Measurements from ENCODE around the gene CALD1. TPM values are rescaled to one million over a fixed set of nuclear protein-coding genes. Genes with fewer than 3 reads are reported as not detected.

Gene CALD1
- total and polyA plus RNA-seq, 10 donors = 42.4 to 333 (median 212) TPM

- Histone ChIP-seq H3K9me3 (no peaks in the 10 kb centered on the region), H3K4me1 (no peaks in the 10 kb centered on the region), H3K27me3 (replicated peaks in 1 of 7) (no peaks in the 10 kb centered on the region), H3K36me3 (no peaks in the 10 kb centered on the region), H3K4me3 (no peak overlapping the region), H3K27ac (no peak overlapping the region)
- 89 to 97% (median 93%) methylated on average over 5 of the region's 5 CpGs for WGBS, 5 donors
- TF ChIP-seq POLR2AphosphoS5 (IDR thresholded peaks at IDR 0.05) (no peak), POLR2A (IDR thresholded peaks at IDR 0.05) (no peak)
- TF ChIP-seq, protein P1, sequence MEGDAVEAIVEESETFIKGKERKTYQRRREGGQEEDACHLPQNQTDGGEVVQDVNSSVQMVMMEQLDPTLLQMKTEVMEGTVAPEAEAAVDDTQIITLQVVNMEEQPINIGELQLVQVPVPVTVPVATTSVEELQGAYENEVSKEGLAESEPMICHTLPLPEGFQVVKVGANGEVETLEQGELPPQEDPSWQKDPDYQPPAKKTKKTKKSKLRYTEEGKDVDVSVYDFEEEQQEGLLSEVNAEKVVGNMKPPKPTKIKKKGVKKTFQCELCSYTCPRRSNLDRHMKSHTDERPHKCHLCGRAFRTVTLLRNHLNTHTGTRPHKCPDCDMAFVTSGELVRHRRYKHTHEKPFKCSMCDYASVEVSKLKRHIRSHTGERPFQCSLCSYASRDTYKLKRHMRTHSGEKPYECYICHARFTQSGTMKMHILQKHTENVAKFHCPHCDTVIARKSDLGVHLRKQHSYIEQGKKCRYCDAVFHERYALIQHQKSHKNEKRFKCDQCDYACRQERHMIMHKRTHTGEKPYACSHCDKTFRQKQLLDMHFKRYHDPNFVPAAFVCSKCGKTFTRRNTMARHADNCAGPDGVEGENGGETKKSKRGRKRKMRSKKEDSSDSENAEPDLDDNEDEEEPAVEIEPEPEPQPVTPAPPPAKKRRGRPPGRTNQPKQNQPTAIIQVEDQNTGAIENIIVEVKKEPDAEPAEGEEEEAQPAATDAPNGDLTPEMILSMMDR (IDR thresholded peaks at IDR 0.05 in 8 of 11, conservative IDR thresholded peaks at IDR 0.05 in 3 of 11) = no peak
- intact Hi-C loops (cut with DNase I; ENCODE audit: low total_unique reads) = no loop called here
- no peak for DNase-seq
These were observed 143.6 kb downstream of the CALD1 start for GRCh38 chr7:134922720-134923704.

- no peak for TF ChIP-seq POLR2AphosphoS5 (IDR thresholded peaks at IDR 0.05)
- no peak for TF ChIP-seq POLR2A (IDR thresholded peaks at IDR 0.05)
- TF ChIP-seq, protein P1 (IDR thresholded peaks at IDR 0.05 in 8 of 11, conservative IDR thresholded peaks at IDR 0.05 in 3 of 11) = no peak
- WGBS, 5 donors = 78 to 91% (median 83%) methylated on average over 5 of the region's 5 CpGs
- H3K4me3 ChIP-seq = no peak overlapping the region
- H3K4me1 ChIP-seq = peaks cover 0 to 2% (median 0%) of the 10 kb centered on the region in 6 donors
- peak overlapping the region in 2 of 8 donors; percentile 28 to 37 for H3K27ac ChIP-seq
- H3K27me3 ChIP-seq (replicated peaks in 1 of 7) = no peaks in the 10 kb centered on the region
- H3K36me3 ChIP-seq = peaks cover 0 to 11% (median 0%) of the 10 kb centered on the region in 6 donors
- intact Hi-C loops (cut with DNase I; ENCODE audit: low total_unique reads) = no loop called here
- H3K9me3 ChIP-seq = no peaks in the 10 kb centered on the region
- no peak for DNase-seq
These were observed 146.3 kb downstream of the CALD1 start for GRCh38 chr7:134925766-134926165.

DNA sequence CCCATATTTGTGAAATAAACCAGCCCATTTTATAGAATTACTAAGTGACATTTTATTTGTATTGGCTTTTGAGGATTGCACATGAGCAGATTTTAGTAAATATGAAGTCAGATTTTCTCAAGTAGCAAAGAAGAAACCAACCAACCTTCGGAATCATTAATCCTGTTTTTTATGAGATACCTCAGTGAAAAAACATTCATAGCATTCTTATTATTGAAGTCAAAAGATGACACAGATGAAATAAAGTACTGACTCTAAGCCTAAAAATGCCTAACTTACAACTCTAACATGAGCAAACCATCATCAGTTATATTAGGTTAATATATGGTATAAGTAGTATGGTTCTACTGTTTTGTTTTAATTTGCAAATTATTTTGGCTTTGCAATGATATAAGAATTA lies 147.0 kb downstream of the CALD1 start:
- intact Hi-C loops (cut with DNase I; ENCODE audit: low total_unique reads) = no loop called here
- TF ChIP-seq POLR2A (IDR thresholded peaks at IDR 0.05) = no peak
- TF ChIP-seq POLR2AphosphoS5 (IDR thresholded peaks at IDR 0.05) = no peak
- TF ChIP-seq, protein P1 (IDR thresholded peaks at IDR 0.05 in 8 of 11, conservative IDR thresholded peaks at IDR 0.05 in 3 of 11) = no peak

DNA sequence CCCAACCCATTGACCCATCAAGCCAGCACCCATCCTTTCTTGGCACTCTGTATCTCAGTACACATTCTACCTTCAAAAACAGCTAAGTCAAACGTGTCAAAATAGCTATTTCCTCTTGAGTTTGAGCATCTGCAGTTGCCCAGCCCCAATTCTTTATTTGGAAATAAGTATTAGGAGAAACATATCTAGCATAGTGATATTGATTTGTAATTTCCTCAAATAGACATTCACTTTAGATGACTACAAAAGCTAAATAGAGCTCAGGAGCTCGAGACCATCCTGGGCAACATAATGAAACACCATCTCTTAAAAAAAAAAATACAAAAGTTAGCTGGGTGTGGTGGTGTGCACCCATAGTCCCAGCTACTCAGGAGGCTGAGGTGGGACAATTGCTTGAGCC lies 147.6 kb downstream of the CALD1 start:
- TF ChIP-seq POLR2A (IDR thresholded peaks at IDR 0.05) (no peak), POLR2AphosphoS5 (IDR thresholded peaks at IDR 0.05) (no peak)
- TF ChIP-seq, protein P1 (IDR thresholded peaks at IDR 0.05 in 8 of 11, conservative IDR thresholded peaks at IDR 0.05 in 3 of 11) = no peak
- H3K9me3 ChIP-seq = no peaks in the 10 kb centered on the region
- 41 to 64% (median 62%) methylated on average over 2 of the region's 2 CpGs for whole genome bisulfite sequencing, 5 donors
- H3K27me3 ChIP-seq (replicated peaks in 1 of 7) = no peaks in the 10 kb centered on the region
- no peak for DNase-seq
- H3K4me3 ChIP-seq = no peak overlapping the region
- intact Hi-C loops (cut with DNase I; ENCODE audit: low total_unique reads) = no loop called here
- peaks cover 0 to 11% (median 0%) of the 10 kb centered on the region in 6 donors for H3K36me3 ChIP-seq
- H3K27ac ChIP-seq = no peak overlapping the region
- H3K4me1 ChIP-seq = peaks cover 0 to 15% (median 4%) of the 10 kb centered on the region in 6 donors

More for the DNA sequence above, 147.0 kb downstream of the CALD1 start:
- Histone ChIP-seq H3K36me3 (peaks cover 0 to 11% (median 0%) of the 10 kb centered on the region in 6 donors), H3K27ac (no peak overlapping the region), H3K27me3 (replicated peaks in 1 of 7) (no peaks in the 10 kb centered on the region), H3K4me1 (peaks cover 0 to 8% (median under 1%) of the 10 kb centered on the region in 6 donors), H3K9me3 (no peaks in the 10 kb centered on the region), H3K4me3 (no peak overlapping the region)
- DNase-seq = no peak
- 88 to 100% (median 96%) methylated on average over 1 of the region's 1 CpG for WGBS, 5 donors

Data from spleen (tissue), 11 donors.